Muscle of leg (tissue), 11 donors: ENCODE results near the gene RABGAP1L. TPM values are rescaled to one million over a fixed set of nuclear protein-coding genes. Genes with fewer than 3 reads are reported as not detected.

ENCODE experiments used
- DNase-seq: peaks from one replicate; pipeline ENCODE4 v3.0.0; 2013
- H3K27ac ChIP-seq: one replicate; pipeline ENCODE4 v1.5.1; 2013; ENCODE audit warnings: mild to moderate bottlenecking, low read length, control low read depth
- H3K27me3 ChIP-seq: one replicate; pipeline ENCODE4 v1.6.1; 2013; ENCODE audit warnings: low read length; ENCODE audit not compliant: control insufficient read depth, insufficient read depth
- H3K36me3 ChIP-seq: one replicate; pipeline ENCODE4 v1.6.1; 2013; ENCODE audit warnings: low read length; ENCODE audit not compliant: control insufficient read depth, insufficient read depth
- H3K4me1 ChIP-seq: one replicate; pipeline ENCODE4 v1.6.1; 2013; ENCODE audit warnings: low read length; ENCODE audit not compliant: control insufficient read depth, insufficient read depth
- H3K4me3 ChIP-seq: one replicate; pipeline ENCODE4 v1.5.1; 2013; ENCODE audit warnings: low read length, control low read depth
- H3K9me3 ChIP-seq: replicated peaks from 2 replicates; pipeline ENCODE4 v1.6.1; 2013; ENCODE audit warnings: low read depth, low read length; ENCODE audit not compliant: control insufficient read depth
- WGBS: methylation state at CpG from one replicate; pipeline ENCODE4 v1.1.5; 2013; ENCODE audit warnings: missing lambda C conversion rate; ENCODE audit not compliant: insufficient coverage; 5-methylcytosine and 5-hydroxymethylcytosine counted together
- polyA plus RNA-seq, 8 donors: library from polyadenylated mRNA; unstranded; fragments of 120-200 nt; gene quantifications; one replicate each; pipeline versions ENCODE4 v1.2.1 to v1.2.3, GENCODE V29; 2013; ENCODE audit warnings: inconsistent platforms in 1 of 8, low replicate concordance in 1 of 8; ENCODE audit not compliant: insufficient read length in 8 of 8, insufficient read depth in 1 of 8
- total RNA-seq: library from RNA; stranded (reverse); fragments of 120-200 nt; gene quantifications from one replicate; pipeline ENCODE4 v1.2.4, GENCODE V29; 2013

Gene RABGAP1L
- total and polyA plus RNA-seq, 9 donors, result 9.8 to 27.2 (median 11.6) TPM

DNA sequence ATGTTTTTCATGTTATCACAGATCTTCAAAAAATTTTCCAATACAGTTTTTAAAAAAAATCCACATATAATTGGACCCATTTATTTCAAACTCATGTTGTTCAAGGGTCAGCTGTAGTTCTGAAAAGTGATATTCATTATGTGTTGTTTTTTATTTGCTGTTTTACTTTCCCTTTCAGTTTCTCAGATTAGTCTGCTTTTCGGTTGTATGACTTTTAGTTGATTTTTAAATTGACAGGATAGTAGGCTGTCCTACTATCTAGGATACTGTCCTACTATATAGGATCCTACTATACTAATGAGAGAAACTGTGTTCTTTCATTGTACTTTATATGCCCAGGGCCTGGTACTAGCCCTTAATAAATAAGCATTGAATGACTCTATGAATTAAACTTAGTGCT, 254.9 kb downstream of the RABGAP1L start:
- H3K27me3 ChIP-seq, result no peaks in the 10 kb centered on the region
- no CpG with 5 or more reads among the region's 1 CpG for WGBS
- H3K4me3 ChIP-seq, result no peak overlapping the region
- no peaks in the 10 kb centered on the region for H3K4me1 ChIP-seq
- no peak overlapping the region for H3K27ac ChIP-seq
- no peaks in the 10 kb centered on the region for H3K9me3 ChIP-seq
- DNase-seq, result no peak
- no peaks in the 10 kb centered on the region for H3K36me3 ChIP-seq

DNA sequence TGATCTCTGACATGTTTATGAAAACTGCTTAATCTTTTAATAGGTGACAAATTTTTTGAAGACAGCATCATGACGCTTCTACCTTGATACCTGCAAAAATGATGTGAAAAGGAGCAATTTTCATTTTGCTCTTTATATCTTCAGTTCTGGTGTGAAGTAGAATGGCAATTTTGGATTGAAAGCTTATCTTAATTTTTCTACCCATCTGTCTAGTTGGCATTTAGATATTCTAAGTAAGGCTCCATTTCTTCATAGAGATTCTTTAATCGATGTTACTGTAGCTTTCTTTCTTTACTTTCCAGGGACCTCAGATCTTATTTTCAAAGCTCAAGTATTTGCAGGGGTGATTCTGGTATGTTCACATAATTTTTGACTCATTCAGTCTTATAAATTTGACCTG, 256.2 kb downstream of the RABGAP1L start:
- no CpG with 5 or more reads among the region's 2 CpGs for WGBS
- Histone ChIP-seq H3K4me3 (no peak overlapping the region), H3K27me3 (no peaks in the 10 kb centered on the region), H3K9me3 (no peaks in the 10 kb centered on the region), H3K36me3 (no peaks in the 10 kb centered on the region), H3K4me1 (no peaks in the 10 kb centered on the region), H3K27ac (no peak overlapping the region)
- DNase-seq, result no peak

DNA sequence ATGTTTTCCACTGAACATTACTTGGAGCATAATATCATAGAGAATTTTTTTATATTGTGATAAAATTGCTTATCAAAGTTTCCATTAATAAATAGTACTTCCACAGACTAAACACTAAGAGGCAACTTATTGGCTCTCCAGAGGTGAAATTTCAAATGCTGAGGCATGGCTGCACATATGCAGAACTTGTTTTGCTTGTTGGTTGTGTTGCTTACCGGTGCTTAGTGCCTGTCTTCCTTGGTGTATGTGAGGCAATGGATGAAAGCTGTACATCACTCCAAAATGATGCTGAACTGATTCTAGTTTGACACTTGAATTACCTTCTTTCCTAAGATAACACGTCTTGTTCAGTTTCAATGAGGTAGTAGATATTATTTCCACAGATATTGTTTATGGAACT, 258.6 kb downstream of the RABGAP1L start:
- Histone ChIP-seq H3K4me1 (no peaks in the 10 kb centered on the region), H3K9me3 (no peaks in the 10 kb centered on the region), H3K36me3 (no peaks in the 10 kb centered on the region), H3K4me3 (no peak overlapping the region), H3K27me3 (no peaks in the 10 kb centered on the region), H3K27ac (no peak overlapping the region)
- no peak for DNase-seq
- no CpG with 5 or more reads among the region's 2 CpGs for WGBS

DNA sequence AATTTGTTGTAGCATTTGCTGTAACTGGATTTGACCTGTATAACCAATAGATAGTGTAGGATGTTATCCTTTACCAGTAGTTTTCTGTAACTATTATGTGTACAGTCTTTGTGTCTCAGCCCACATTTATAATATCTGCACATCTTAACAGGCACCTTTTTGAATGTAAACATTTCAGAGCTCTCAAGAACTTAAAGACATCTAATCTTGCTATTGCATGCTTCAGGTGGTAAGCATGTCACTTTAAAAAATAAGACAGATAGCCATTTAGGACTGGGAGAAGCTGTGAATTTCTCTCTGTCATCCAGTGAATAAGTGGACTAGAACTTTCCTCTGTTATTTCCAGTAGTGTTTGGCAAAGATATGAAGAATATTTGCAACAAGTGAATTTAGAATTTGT, 265.8 kb downstream of the RABGAP1L start:
- Histone ChIP-seq H3K27ac (no peak overlapping the region), H3K36me3 (no peaks in the 10 kb centered on the region), H3K4me1 (no peaks in the 10 kb centered on the region), H3K27me3 (no peaks in the 10 kb centered on the region), H3K4me3 (no peak overlapping the region), H3K9me3 (no peaks in the 10 kb centered on the region)
- DNase-seq, result no peak

DNA sequence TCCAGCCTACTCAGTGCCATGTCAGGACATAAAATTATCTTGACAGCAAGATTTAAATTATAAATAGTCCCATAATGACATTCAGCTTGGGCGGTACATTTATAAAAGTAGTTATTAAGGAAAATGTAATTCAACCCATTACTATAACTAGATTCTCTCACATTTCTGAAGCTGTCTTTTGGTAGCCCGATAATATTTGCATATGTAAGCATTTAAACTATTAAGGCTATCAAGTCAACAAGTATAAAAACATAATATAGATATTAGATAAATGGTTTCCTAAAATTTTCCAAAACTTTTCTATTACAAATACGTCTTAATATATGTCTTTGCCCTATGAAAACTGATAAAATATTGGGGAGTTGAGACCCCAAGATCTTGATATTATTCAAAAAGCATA, 266.8 kb downstream of the RABGAP1L start:
- DNase-seq, result no peak
- no CpG with 5 or more reads among the region's 3 CpGs for WGBS
- H3K4me1 ChIP-seq, result no peaks in the 10 kb centered on the region
- H3K27ac ChIP-seq, result no peak overlapping the region
- no peaks in the 10 kb centered on the region for H3K27me3 ChIP-seq
- H3K4me3 ChIP-seq, result no peak overlapping the region
- no peaks in the 10 kb centered on the region for H3K36me3 ChIP-seq
- H3K9me3 ChIP-seq, result no peaks in the 10 kb centered on the region

DNA sequence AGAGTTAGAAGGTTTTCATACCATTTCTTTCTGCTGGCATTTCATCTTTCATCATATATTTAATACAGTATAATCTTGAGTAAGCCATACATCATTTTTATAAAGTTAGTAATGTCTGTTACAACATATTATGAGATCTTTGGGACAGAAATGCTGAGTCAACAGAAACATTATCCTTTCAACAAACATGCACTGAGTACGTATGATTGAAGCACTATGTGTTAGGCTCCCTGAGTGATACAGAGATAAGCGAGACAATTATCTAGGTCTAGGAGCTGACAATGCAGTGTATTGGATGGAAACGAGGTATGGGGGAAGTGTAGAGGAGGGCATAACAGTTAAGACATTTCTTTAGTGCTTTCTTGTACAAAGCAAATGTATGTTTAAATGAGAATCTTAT, 268.7 kb downstream of the RABGAP1L start:
- no peak for DNase-seq
- H3K9me3 ChIP-seq, result no peaks in the 10 kb centered on the region
- no peaks in the 10 kb centered on the region for H3K36me3 ChIP-seq
- no peak overlapping the region for H3K4me3 ChIP-seq
- H3K4me1 ChIP-seq, result no peaks in the 10 kb centered on the region
- no CpG with 5 or more reads among the region's 3 CpGs for WGBS
- H3K27me3 ChIP-seq, result no peaks in the 10 kb centered on the region
- no peak overlapping the region for H3K27ac ChIP-seq

DNA sequence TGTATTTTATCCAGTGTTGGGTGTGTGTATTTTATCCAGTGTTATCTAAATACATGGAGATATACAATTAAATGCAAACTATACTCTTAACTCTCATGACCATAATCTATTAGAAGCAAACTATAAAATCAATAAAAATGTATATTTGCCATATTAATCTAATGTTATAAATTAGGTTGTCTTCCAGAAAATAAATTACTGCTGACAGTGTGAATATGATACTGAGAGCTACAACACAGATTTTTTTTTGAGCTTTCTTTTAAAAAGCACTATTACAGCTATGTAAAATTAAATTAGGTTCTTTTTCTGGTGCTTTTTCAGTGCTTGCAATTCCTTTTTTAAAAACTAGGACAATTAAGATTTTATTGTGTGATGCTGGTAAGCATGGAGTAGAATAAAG, 269.4 kb downstream of the RABGAP1L start:
- no peak overlapping the region for H3K27ac ChIP-seq
- H3K9me3 ChIP-seq, result no peaks in the 10 kb centered on the region
- no peaks in the 10 kb centered on the region for H3K4me1 ChIP-seq
- H3K4me3 ChIP-seq, result no peak overlapping the region
- no peaks in the 10 kb centered on the region for H3K27me3 ChIP-seq
- H3K36me3 ChIP-seq, result no peaks in the 10 kb centered on the region
- no peak for DNase-seq

DNA sequence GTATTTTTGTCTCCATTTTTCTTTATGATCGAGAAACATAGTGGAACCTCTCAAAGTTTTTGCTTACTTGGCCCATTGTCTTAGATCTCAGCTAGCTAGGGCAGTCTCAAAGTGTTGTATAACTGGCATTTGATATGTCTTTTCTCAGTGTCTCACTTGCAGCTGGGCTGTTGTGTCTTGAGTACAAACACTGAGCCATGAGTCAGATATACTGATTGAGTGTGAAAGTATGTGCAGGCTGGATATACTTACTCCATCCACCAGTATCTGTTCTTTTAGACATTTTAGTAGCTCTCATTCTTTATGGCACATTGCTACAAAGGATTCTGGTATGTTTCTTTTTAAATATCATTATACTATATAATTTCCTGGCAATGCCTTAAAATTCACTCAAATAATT, 274.1 kb downstream of the RABGAP1L start:
- WGBS, result no CpG with 5 or more reads among the region's 1 CpG
- no peak overlapping the region for H3K4me3 ChIP-seq
- no peaks in the 10 kb centered on the region for H3K27me3 ChIP-seq
- DNase-seq, result no peak
- no peak overlapping the region for H3K27ac ChIP-seq
- H3K36me3 ChIP-seq, result no peaks in the 10 kb centered on the region
- no peaks in the 10 kb centered on the region for H3K4me1 ChIP-seq
- no peaks in the 10 kb centered on the region for H3K9me3 ChIP-seq

DNA sequence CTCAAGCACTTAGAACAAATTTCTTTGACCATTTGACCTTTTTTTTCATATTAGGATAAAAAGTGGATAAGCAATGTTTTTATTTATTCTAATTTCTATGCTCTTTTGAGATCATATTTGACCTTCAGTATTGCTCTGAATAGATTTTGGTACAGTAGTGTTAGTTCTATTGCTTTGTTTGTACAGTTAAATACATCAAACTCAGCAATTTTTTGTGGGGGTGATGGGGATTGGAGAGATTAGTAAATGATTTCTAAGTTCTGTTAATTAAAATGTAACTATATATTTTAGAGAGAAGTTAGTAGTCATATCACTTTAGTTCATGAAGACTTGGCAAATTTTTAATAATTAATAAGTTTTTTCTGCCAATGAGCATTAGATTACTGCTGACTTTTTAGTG, 286.0 kb downstream of the RABGAP1L start:
- Histone ChIP-seq H3K27me3 (no peaks in the 10 kb centered on the region), H3K36me3 (no peaks in the 10 kb centered on the region), H3K27ac (no peak overlapping the region), H3K4me3 (no peak overlapping the region), H3K9me3 (no peaks in the 10 kb centered on the region), H3K4me1 (no peaks in the 10 kb centered on the region)
- no peak for DNase-seq

DNA sequence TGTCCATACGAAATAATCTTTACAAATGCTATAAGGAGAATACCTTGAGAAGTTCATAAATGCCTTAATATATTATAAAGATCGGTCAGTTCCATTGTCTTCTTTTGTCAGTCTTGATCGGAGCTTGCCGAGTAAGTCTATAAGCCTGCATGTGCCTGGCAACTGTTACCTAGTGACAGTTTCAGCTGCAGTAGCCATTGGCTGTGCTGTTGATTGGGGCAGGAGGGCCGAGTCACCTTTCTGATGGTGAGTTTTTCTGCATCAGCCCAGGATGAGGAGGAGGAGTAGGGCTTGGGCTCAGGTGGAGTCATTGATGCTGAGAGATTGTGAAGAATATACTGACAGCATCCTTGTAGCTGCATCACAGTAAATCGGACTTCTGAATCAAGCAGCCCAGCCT, 286.5 kb downstream of the RABGAP1L start:
- 54% methylated on average over 2 of the region's 6 CpGs for WGBS
- Histone ChIP-seq H3K27ac (no peak overlapping the region), H3K36me3 (no peaks in the 10 kb centered on the region), H3K9me3 (no peaks in the 10 kb centered on the region), H3K4me1 (no peaks in the 10 kb centered on the region), H3K27me3 (no peaks in the 10 kb centered on the region), H3K4me3 (no peak overlapping the region)
- DNase-seq, result no peak

DNA sequence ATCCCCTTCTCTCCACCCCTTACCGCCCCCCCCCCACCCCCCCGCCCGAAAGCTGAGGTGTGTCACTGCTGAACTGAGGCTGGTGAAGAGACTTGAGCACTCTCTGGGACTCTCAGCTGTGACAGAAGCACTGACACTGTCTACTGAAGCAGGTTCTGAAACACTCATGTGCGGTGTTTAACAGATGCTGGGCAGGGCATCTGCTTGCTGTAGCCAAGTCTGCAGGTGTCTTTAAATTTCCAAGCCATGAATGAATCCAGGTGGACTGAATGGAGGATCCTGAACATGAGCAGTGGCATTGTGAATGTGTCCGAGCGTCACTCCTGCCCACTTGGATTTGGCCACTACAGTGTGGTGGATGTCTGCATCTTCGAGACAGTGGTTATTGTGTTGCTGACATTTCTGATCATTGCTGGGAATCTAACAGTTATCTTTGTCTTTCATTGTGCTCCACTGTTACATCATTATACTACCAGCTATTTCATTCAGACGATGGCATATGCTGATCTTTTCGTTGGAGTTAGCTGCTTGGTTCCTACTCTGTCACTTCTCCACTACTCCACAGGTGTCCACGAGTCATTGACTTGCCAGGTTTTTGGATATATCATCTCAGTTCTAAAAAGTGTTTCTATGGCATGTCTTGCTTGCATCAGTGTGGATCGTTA, 288.7 kb downstream of the RABGAP1L start, which contains the start of gene GPR52:
GPR52 (plus strand) TSS at position 99 of the 665 bp plus-strand sequence; CDS start at position 247, 148 bp downstream.
- WGBS, result 93% methylated on average over 3 of the region's 11 CpGs
- Histone ChIP-seq H3K27me3 (no peaks in the 10 kb centered on the region), H3K4me3 (no peak within 1 kb of the TSS), H3K9me3 (no peaks in the 10 kb centered on the region), H3K27ac (no peak within 1 kb of the TSS), H3K4me1 (no peaks in the 10 kb centered on the region), H3K36me3 (no peaks in the 10 kb centered on the region)
- no peak for DNase-seq
